CD1c-positive myeloid dendritic cell (primary cell): ENCODE results near the gene C4BPA.
A peak's percentile ranks its signal among the peaks of the same experiment; 100 is the strongest.

ENCODE experiments used
- DNase-seq: peaks from one replicate; pipeline ENCODE4 v3.0.0-alpha.2; 2016; ENCODE audit errors: extremely low spot score

Gene C4BPA

GRCh38 chr1:207191061-207191460 lies 87.0 kb downstream of the C4BPA start:
- DNase-seq: no peak

- DNase-seq: peak; percentile 28
These were observed 87.7 kb downstream of the C4BPA start for GRCh38 chr1:207191776-207192175.

GRCh38 chr1:207194197-207194596 lies 90.2 kb downstream of the C4BPA start:
- DNase-seq: no peak
